Activated CD4-positive, alpha-beta T cell treated with anti-CD3 and anti-CD28 coated beads for 48 hours (primary cell): ENCODE results near the gene KRTAP10-9.

Source experiments
- DNase-seq: peaks from one replicate; pipeline ENCODE4 v3.0.0-alpha.2; 2020

KRTAP10-9 gene

DNA sequence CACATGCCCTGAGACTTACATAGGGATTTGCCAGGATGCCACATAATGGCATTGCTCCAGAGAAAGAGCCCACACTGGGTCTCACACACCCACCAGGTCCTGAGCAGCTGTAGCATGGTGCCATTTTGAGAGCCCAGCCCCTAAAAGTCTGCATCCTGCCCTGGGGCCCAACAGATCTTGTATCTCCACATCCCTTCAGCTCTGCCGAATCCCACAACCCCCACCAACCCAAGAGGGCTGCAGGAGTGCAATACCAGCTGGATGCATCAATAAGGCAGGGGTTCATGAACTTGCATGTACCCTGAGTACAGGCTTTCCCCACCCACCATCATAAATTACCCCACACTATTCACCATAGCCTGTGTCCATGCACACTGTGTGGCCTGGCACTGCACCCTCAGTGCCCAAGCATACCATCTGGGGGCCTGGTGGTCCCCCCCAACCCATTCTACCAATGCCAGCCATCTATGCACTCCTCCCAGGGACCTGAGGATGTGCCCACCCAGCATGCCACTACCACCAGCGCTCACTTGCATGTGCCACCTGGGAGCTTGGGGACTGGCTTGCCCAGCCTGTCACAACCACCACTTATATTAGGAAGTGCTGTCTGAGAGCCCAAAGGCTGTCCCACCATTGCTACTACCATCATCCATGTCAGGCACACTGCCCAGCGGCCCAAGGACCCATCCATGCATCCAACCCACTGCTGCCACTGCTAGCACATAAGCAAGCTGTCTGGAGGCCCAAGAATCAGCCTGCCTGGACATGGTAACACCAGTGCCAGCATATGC is 43.9 kb downstream of the KRTAP10-9 start:
- DNase-seq: no peak

DNA sequence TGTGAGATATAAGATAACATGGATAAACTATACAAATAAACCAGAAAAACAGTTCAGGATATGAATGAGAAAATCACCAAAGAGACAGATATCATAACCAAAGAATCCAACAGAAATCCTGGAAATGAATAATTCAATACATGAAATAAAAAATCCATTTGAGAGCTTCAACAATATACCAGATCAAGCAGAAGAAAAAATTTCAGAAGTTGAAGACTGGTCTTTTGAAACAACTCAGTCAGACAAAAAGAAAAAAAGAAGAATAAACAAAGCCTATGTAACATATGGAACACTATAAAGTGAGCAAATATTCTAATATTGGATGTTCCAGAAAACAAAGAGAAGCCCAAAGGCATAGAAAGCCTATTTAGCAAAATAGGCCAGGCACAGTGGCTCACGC is 45.0 kb downstream of the KRTAP10-9 start:
- no peak for DNase-seq

DNA sequence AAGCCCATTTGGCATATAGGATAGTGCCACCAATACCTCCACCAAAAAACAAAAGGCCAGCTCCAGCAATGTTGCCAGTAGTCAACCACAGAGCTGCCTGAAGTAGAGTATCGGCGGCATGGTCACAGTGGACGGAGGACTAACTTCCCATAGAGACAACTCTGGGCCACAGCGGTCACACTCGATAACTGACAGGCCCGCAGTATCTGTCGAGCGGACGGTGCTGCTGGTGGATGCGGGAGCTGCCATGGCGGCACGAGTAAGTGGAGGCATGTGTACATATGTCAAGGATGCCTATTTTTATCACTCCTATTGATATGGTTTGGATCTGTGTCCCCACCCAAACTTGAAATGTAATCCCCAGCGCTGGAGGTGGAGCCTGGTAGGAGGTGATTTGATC is 51.0 kb downstream of the KRTAP10-9 start:
- no peak for DNase-seq
